H1 (cell line): ENCODE measurements around the gene SPRR1B. TPM values are rescaled to one million over a fixed set of nuclear protein-coding genes. Genes with fewer than 3 reads are reported as not detected.

Experiments
- EP300 ChIP-seq, 2 experiments: IDR thresholded peaks; 1 replicate in 1 of 2; 2 replicates in 1 of 2; pipeline ENCODE4 v1.6.1; 2011 to 2012; ENCODE audit warnings: low read depth in 2 of 2, low read length in 2 of 2, mild to moderate bottlenecking in 2 of 2, borderline replicate concordance in 1 of 2, inconsistent platforms in 1 of 2, moderate library complexity in 1 of 2
- FOSL1 ChIP-seq: IDR thresholded peaks from 2 replicates; pipeline ENCODE4 v1.6.1; 2011; ENCODE audit warnings: mild to moderate bottlenecking, low read depth, low read length, moderate library complexity; ENCODE audit not compliant: insufficient read depth
- RNF2 ChIP-seq: fragments of 200-900, 300-1000 bp; sonication (generic); IDR thresholded peaks from 2 replicates; pipeline ENCODE4 v1.7.1; 2016; ENCODE audit warnings: borderline replicate concordance, low read depth, mild to moderate bottlenecking, antibody characterized with exemption, low read length; ENCODE audit not compliant: poor library complexity, severe bottlenecking; ENCODE audit errors: missing control alignments
- TCF12 ChIP-seq: IDR thresholded peaks from 2 replicates; pipeline ENCODE4 v1.6.1; 2011; ENCODE audit warnings: low read depth, mild to moderate bottlenecking, low read length
- polyA plus RNA-seq, 7 experiments: library from polyadenylated mRNA; depleted of rRNA in 3 of 7; stranded (reverse) in 5 of 7; unstranded in 2 of 7; fragments of >200 nt in 5 of 7; fragments of 200-250 nt in 2 of 7; gene quantifications; 1 replicate in 5 of 7; 2 replicates in 1 of 7; 4 replicates in 1 of 7; pipeline versions ENCODE4 v1.2.1 to v1.2.3, GENCODE V29; 2011 to 2013; ENCODE audit warnings: missing spikeins in 2 of 7, mixed read lengths in 2 of 7
- total RNA-seq: library from RNA; stranded (reverse); fragmentation: NEBNext Ultra II Directional; extraction: Animal tissue kit (Norgen Biotek cat#: 25700); gene quantifications from 2 replicates; pipeline ENCODE4 v1.2.1, GENCODE V29; 2021
- TF ChIP-seq, protein P1 (sequence below): IDR thresholded peaks from 2 replicates; pipeline ENCODE4 v1.6.1; 2012; ENCODE audit warnings: low read length, inconsistent platforms
- TF ChIP-seq, protein P2 (sequence below): IDR thresholded peaks from 2 replicates; pipeline ENCODE4 v1.6.1; 2012; ENCODE audit warnings: inconsistent platforms

The SPRR1B gene
- total and polyA plus RNA-seq, 2 of the 8 experiments (the other 6 are each of a cell fraction or from before 2014, with no cell fraction given): 0.23 TPM; not detected in 1

DNA sequence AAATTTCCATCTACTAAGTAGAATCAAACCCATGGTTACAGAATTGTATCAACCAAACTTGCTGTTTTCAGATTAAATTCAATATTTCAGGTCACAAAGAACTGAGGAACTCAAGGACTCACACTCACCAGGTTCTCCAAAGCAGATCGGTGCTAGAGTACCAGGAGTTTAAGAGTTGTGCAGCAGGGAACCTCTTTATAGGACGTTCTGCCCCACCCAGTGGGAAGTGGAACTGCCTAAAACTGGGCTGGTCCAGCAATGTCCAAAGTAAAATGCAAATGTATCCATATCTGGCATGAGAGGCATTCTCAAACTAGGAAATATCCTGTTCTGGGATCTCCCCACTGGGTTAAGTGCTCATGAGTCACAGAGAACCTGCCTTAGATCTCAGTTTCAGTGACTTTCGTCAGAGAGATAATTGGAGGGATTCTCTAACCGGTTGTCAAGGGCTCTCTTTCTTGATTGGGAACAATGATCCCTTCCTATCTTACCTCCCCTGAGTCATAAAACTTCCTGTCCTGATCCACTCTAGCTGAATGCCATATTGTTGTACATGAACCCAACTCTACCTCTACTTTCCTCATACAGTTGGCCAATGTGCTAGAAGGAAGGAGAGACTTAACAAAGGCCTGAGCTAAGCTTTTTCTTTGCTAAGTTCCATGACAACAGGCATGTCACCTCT lies 10.1 kb downstream of the SPRR1B start, which contains the start of gene SPRR2D (continued):
- TF ChIP-seq EP300 (IDR thresholded peaks at IDR 0.05; ENCODE audit: borderline replicate concordance in 1 of 2, low read depth in 2 of 2, low read length in 2 of 2) (no peak), FOSL1 (no peak), RNF2 (no peak), TCF12 (no peak)
- TF ChIP-seq, protein P1, sequence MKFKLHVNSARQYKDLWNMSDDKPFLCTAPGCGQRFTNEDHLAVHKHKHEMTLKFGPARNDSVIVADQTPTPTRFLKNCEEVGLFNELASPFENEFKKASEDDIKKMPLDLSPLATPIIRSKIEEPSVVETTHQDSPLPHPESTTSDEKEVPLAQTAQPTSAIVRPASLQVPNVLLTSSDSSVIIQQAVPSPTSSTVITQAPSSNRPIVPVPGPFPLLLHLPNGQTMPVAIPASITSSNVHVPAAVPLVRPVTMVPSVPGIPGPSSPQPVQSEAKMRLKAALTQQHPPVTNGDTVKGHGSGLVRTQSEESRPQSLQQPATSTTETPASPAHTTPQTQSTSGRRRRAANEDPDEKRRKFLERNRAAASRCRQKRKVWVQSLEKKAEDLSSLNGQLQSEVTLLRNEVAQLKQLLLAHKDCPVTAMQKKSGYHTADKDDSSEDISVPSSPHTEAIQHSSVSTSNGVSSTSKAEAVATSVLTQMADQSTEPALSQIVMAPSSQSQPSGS: no peak
- TF ChIP-seq, protein P2, sequence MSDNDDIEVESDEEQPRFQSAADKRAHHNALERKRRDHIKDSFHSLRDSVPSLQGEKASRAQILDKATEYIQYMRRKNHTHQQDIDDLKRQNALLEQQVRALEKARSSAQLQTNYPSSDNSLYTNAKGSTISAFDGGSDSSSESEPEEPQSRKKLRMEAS: no peak
